Upper lobe of left lung (tissue), 6 donors: Measurements from ENCODE around the gene GALNT7. TPM values are rescaled to one million over a fixed set of nuclear protein-coding genes. Genes with fewer than 3 reads are reported as not detected.

Source experiments
- ATAC-seq, 2 donors: fragments of 200-7000 bp; cut with Tn5 transposase; one replicate each; pipeline ENCODE4 v1.9.1; 2022; ENCODE audit warnings: mild to moderate bottlenecking in 2 of 2, moderate library complexity in 2 of 2; ENCODE audit not compliant: low FRiP score in 2 of 2
- DNase-seq, 2 donors: peaks; one replicate each; pipeline ENCODE4 v3.0.0-alpha.2; 2019 to 2020
- H3K27ac ChIP-seq, 4 donors: fragments of 200-600 bp; sonication (generic); one replicate each; pipeline ENCODE4 v1.5.1; 2016 to 2019
- H3K27me3 ChIP-seq, 4 donors: fragments of 200-600 bp; sonication (generic); one replicate each; pipeline ENCODE4 v1.5.1; 2017 to 2019
- H3K36me3 ChIP-seq, 4 donors: fragments of 200-600 bp; sonication (generic); one replicate each; pipeline ENCODE4 v1.5.1; 2016 to 2019
- H3K4me1 ChIP-seq, 4 donors: fragments of 200-600 bp; sonication (generic); one replicate each; pipeline ENCODE4 v1.5.1; 2018 to 2019
- H3K4me3 ChIP-seq, 4 donors: fragments of 200-600 bp; sonication (generic); one replicate each; pipeline ENCODE4 v1.5.1; 2017 to 2019; ENCODE audit warnings: mild to moderate bottlenecking in 2 of 4, moderate library complexity in 1 of 4
- H3K9me3 ChIP-seq, 4 donors: fragments of 200-600 bp; sonication (generic); one replicate each; pipeline ENCODE4 v1.5.1; 2018 to 2019
- CTCF ChIP-seq, 6 experiments: fragments of 450-650 bp in 4 of 6; fragments of 200-600 bp in 2 of 6; sonication (generic) in 2 of 6; IDR thresholded peaks; one replicate each; pipeline ENCODE4 v1.5.1; 2016 to 2019; ENCODE audit warnings: antibody characterized with exemption in 6 of 6
- EP300 ChIP-seq, 4 donors: sonication (generic); formaldehyde crosslinking; IDR thresholded peaks; one replicate each; pipeline ENCODE4 v1.5.1; 2017; ENCODE audit warnings: antibody characterized with exemption in 4 of 4, control low read depth in 2 of 4
- POLR2A ChIP-seq, 4 donors: fragments of 450-650 bp; IDR thresholded peaks; one replicate each; pipeline ENCODE4 v1.5.1; 2016 to 2017; ENCODE audit warnings: antibody characterized with exemption in 4 of 4, mild to moderate bottlenecking in 2 of 4
- POLR2AphosphoS5 ChIP-seq, 2 donors: sonication (generic); formaldehyde crosslinking; IDR thresholded peaks; one replicate each; pipeline ENCODE4 v1.5.1; 2017; ENCODE audit warnings: antibody characterized with exemption in 2 of 2
- WGBS, 2 donors: methylation state at CpG; one replicate each; pipeline ENCODE4 v1.1.5; 2017 to 2018; 5-methylcytosine and 5-hydroxymethylcytosine counted together
- total RNA-seq, 6 donors: library from RNA; depleted of rRNA in 4 of 6; stranded (reverse); fragments of >200 nt in 4 of 6; gene quantifications; one replicate each; pipeline versions ENCODE4 v1.1.0 to v1.2.1, GENCODE V29; 2016 to 2021
- donor health status: DM: no; HTN: no; CAD: no; lungs with moderate emphysema.
- donor health status: DM: no; HTN: yes; CAD: no; lungs with severe emphysema.

Gene GALNT7
- total RNA-seq, 6 donors from 2014 or later, result 5.0 to 68.1 (median 20.1) TPM

- WGBS, 2 donors, result 87 to 93% methylated on average over 6 of the region's 6 CpGs
- Histone ChIP-seq H3K27ac (no peak overlapping the region), H3K4me1 (peaks cover 0 to 4% (median 0%) of the 10 kb centered on the region in 4 donors), H3K4me3 (no peak overlapping the region), H3K36me3 (no peaks in the 10 kb centered on the region), H3K27me3 (no peaks in the 10 kb centered on the region), H3K9me3 (no peaks in the 10 kb centered on the region)
- no peak for TF ChIP-seq EP300 (IDR thresholded peaks at IDR 0.05)
- TF ChIP-seq POLR2A (IDR thresholded peaks at IDR 0.05), result no peak
- TF ChIP-seq CTCF (IDR thresholded peaks at IDR 0.05), result no peak
- no peak for TF ChIP-seq POLR2AphosphoS5 (IDR thresholded peaks at IDR 0.05)
- ATAC-seq (no peak), DNase-seq (no peak)
Observed at GRCh38 chr4:173259310-173259709, 90.7 kb downstream of the GALNT7 start.

- Histone ChIP-seq H3K27me3 (no peaks in the 10 kb centered on the region), H3K4me1 (peaks cover 0 to 12% (median 7%) of the 10 kb centered on the region in 4 donors), H3K9me3 (no peaks in the 10 kb centered on the region), H3K36me3 (no peaks in the 10 kb centered on the region), H3K4me3 (no peak overlapping the region), H3K27ac (no peak overlapping the region)
- no peak for ATAC-seq
- 94 to 95% methylated on average over 2 of the region's 2 CpGs for WGBS, 2 donors
- TF ChIP-seq POLR2A (IDR thresholded peaks at IDR 0.05) (no peak), CTCF (IDR thresholded peaks at IDR 0.05) (no peak), EP300 (IDR thresholded peaks at IDR 0.05) (no peak), POLR2AphosphoS5 (IDR thresholded peaks at IDR 0.05) (no peak)
- no peak for DNase-seq
Observed at GRCh38 chr4:173261052-173261451, 92.4 kb downstream of the GALNT7 start.

GRCh38 chr4:173262375-173262774 is 93.8 kb downstream of the GALNT7 start:
- no peak overlapping the region for H3K27ac ChIP-seq
- peaks cover 0 to 12% (median 7%) of the 10 kb centered on the region in 4 donors for H3K4me1 ChIP-seq
- H3K9me3 ChIP-seq, result no peaks in the 10 kb centered on the region
- no peak for ATAC-seq
- no peak overlapping the region for H3K4me3 ChIP-seq
- no peak for DNase-seq
- WGBS, 2 donors, result 91 to 95% methylated on average over 2 of the region's 2 CpGs
- TF ChIP-seq POLR2AphosphoS5 (IDR thresholded peaks at IDR 0.05), result no peak
- no peak for TF ChIP-seq POLR2A (IDR thresholded peaks at IDR 0.05)
- no peak for TF ChIP-seq CTCF (IDR thresholded peaks at IDR 0.05)
- TF ChIP-seq EP300 (IDR thresholded peaks at IDR 0.05), result no peak
- no peaks in the 10 kb centered on the region for H3K36me3 ChIP-seq
- no peaks in the 10 kb centered on the region for H3K27me3 ChIP-seq

- H3K4me3 ChIP-seq, result no peak overlapping the region
- H3K4me1 ChIP-seq, result peaks cover 0 to 12% (median 7%) of the 10 kb centered on the region in 4 donors
- no peak overlapping the region for H3K27ac ChIP-seq
- no peaks in the 10 kb centered on the region for H3K27me3 ChIP-seq
- DNase-seq, result no peak
- WGBS, 2 donors, result 53 to 61% methylated on average over 4 of the region's 4 CpGs
- no peaks in the 10 kb centered on the region for H3K9me3 ChIP-seq
- H3K36me3 ChIP-seq, result no peaks in the 10 kb centered on the region
- TF ChIP-seq POLR2A (IDR thresholded peaks at IDR 0.05), result no peak
- no peak for TF ChIP-seq EP300 (IDR thresholded peaks at IDR 0.05)
- no peak for TF ChIP-seq POLR2AphosphoS5 (IDR thresholded peaks at IDR 0.05)
- TF ChIP-seq CTCF (IDR thresholded peaks at IDR 0.05), result no peak
- no peak for ATAC-seq
Observed at GRCh38 chr4:173264245-173264644, 95.6 kb downstream of the GALNT7 start.

GRCh38 chr4:173264684-173265185 is 96.1 kb downstream of the GALNT7 start:
- no peak overlapping the region for H3K27ac ChIP-seq
- 29 to 50% methylated on average over 5 of the region's 5 CpGs for WGBS, 2 donors
- TF ChIP-seq POLR2A (IDR thresholded peaks at IDR 0.05) (no peak), POLR2AphosphoS5 (IDR thresholded peaks at IDR 0.05) (no peak), CTCF (IDR thresholded peaks at IDR 0.05) (no peak), EP300 (IDR thresholded peaks at IDR 0.05) (no peak)
- no peaks in the 10 kb centered on the region for H3K36me3 ChIP-seq
- DNase-seq (no peak), ATAC-seq (no peak)
- no peak overlapping the region for H3K4me3 ChIP-seq
- peaks cover 0 to 12% (median 7%) of the 10 kb centered on the region in 4 donors for H3K4me1 ChIP-seq
- H3K9me3 ChIP-seq, result no peaks in the 10 kb centered on the region
- no peaks in the 10 kb centered on the region for H3K27me3 ChIP-seq
